ENCODE data around the gene CAMK2B. TPM values are rescaled to one million over a fixed set of nuclear protein-coding genes. Genes with fewer than 3 reads are reported as not detected.

Gene CAMK2B
- polyA plus RNA-seq, 1 donor (not counting 4 experiments of a cell fraction or from before 2014, with no cell fraction given), result 0.25 TPM

- H3K36me3 ChIP-seq (ENCODE audit: control insufficient read depth in 2 of 2, extremely low read depth in 1 of 2, insufficient read depth in 2 of 2, low read length in 2 of 2), result no peaks in the 10 kb centered on the region
- H3K9ac ChIP-seq (ENCODE audit: control insufficient read depth, extremely low read depth, insufficient read depth, low read length), result no peak overlapping the region
- no peaks in the 10 kb centered on the region for H4K20me1 ChIP-seq (ENCODE audit: control insufficient read depth, extremely low read depth, insufficient read depth, low read length)
- H3K4me3 ChIP-seq (ENCODE audit: control insufficient read depth in 2 of 3, extremely low read depth in 1 of 3, insufficient read depth in 2 of 3, low read depth in 1 of 3, low read length in 3 of 3), result no peak overlapping the region
- FAIRE-seq, result no peak
- no peak overlapping the region for H2AFZ ChIP-seq (ENCODE audit: control insufficient read depth, low read length)
- no peaks in the 10 kb centered on the region for H3K79me2 ChIP-seq (ENCODE audit: control insufficient read depth, insufficient read depth, low read length)
- no peak overlapping the region for H3K4me2 ChIP-seq (ENCODE audit: control insufficient read depth, extremely low read depth, insufficient read depth, low read depth, low read length)
- no peaks in the 10 kb centered on the region for H3K9me3 ChIP-seq (ENCODE audit: control insufficient read depth, low read depth, low read length)
- H3K9me1 ChIP-seq (ENCODE audit: control insufficient read depth, extremely low read depth, insufficient read depth, low read length), result no peaks in the 10 kb centered on the region
- no peak for DNase-seq (ENCODE audit: low read depth, low spot score)
- H3K27me3 ChIP-seq (ENCODE audit: control insufficient read depth, extremely low read depth, insufficient read depth, low read length), result peaks cover 3% of the 10 kb centered on the region
- dilution Hi-C loops (cut with MboI; ENCODE audit: extremely low pct_ligation_motif_present, low sequenced_read_pairs), result no loop called here
- H3K4me1 ChIP-seq (ENCODE audit: control insufficient read depth, extremely low read depth, insufficient read depth, low read length), result no peaks in the 10 kb centered on the region
- no peak for TF ChIP-seq EZH2 (IDR thresholded peaks at IDR 0.05; ENCODE audit: low read length)
- TF ChIP-seq CTCF (optimal IDR thresholded peaks at IDR 0.05 in 1 of 3, IDR thresholded peaks at IDR 0.05 in 1 of 3, conservative IDR thresholded peaks at IDR 0.05 in 1 of 3; ENCODE audit: extremely low read depth in 1 of 3, insufficient read depth in 2 of 3, low read length in 3 of 3), result no peak
- H3K27ac ChIP-seq (ENCODE audit: control insufficient read depth, insufficient read depth, low read length), result no peak overlapping the region
Observed at GRCh38 chr7:44280636-44280992, 44.8 kb downstream of the CAMK2B start.

DNA sequence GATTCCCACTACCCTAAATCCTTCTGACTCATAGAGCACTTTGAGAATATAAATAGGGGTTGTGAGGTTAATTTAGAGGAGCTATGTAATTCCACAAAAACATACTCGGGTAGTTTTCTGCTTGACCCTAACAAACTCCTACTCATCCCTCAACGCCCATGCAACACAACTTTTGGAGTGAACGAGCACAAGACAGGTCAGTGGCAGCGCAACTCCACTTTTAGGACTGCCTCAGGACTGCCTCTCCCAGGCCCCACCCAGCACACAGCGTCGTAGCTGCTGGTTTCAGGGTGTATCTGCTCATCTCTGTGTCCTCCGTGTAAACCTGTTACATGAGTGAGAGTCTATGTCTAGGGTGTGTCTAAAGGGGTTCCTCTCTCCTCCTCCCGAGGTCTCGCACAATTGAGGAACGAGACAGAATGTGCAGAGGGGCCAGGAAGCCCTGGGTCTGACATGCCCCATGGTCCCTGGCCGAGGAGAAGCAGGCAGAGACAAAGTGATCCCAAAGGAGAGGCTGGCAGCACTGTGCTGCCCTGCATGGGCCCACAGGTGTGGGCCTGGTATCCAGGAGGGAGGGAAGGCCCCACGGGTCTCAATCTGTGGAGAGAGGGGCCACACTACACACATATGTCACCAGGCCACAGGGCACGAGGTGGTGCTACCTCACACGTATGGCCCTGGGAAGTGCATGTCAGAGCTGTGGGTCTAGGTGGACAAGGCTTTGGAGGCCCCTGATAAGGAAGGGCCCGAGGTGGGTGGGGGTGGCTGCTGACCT is 45.5 kb downstream of the CAMK2B start:
- Histone ChIP-seq H3K79me2 (ENCODE audit: control insufficient read depth, insufficient read depth, low read length) (no peaks in the 10 kb centered on the region), H4K20me1 (ENCODE audit: control insufficient read depth, extremely low read depth, insufficient read depth, low read length) (no peaks in the 10 kb centered on the region), H3K9me3 (ENCODE audit: control insufficient read depth, low read depth, low read length) (no peaks in the 10 kb centered on the region), H3K36me3 (ENCODE audit: control insufficient read depth in 2 of 2, extremely low read depth in 1 of 2, insufficient read depth in 2 of 2, low read length in 2 of 2) (no peaks in the 10 kb centered on the region), H3K27ac (ENCODE audit: control insufficient read depth, insufficient read depth, low read length) (no peak overlapping the region), H3K27me3 (ENCODE audit: control insufficient read depth, extremely low read depth, insufficient read depth, low read length) (peaks cover 7% of the 10 kb centered on the region), H3K4me1 (ENCODE audit: control insufficient read depth, extremely low read depth, insufficient read depth, low read length) (no peaks in the 10 kb centered on the region), H3K9me1 (ENCODE audit: control insufficient read depth, extremely low read depth, insufficient read depth, low read length) (no peaks in the 10 kb centered on the region), H2AFZ (ENCODE audit: control insufficient read depth, low read length) (no peak overlapping the region), H3K9ac (ENCODE audit: control insufficient read depth, extremely low read depth, insufficient read depth, low read length) (no peak overlapping the region), H3K4me3 (ENCODE audit: control insufficient read depth in 2 of 3, extremely low read depth in 1 of 3, insufficient read depth in 2 of 3, low read depth in 1 of 3, low read length in 3 of 3) (no peak overlapping the region), H3K4me2 (ENCODE audit: control insufficient read depth, extremely low read depth, insufficient read depth, low read depth, low read length) (no peak overlapping the region)
- no peak for FAIRE-seq
- DNase-seq (ENCODE audit: low read depth, low spot score), result no peak
- dilution Hi-C loops (cut with MboI; ENCODE audit: extremely low pct_ligation_motif_present, low sequenced_read_pairs), result no loop called here
- no peak for TF ChIP-seq EZH2 (IDR thresholded peaks at IDR 0.05; ENCODE audit: low read length)
- no peak for TF ChIP-seq CTCF (optimal IDR thresholded peaks at IDR 0.05 in 1 of 3, IDR thresholded peaks at IDR 0.05 in 1 of 3, conservative IDR thresholded peaks at IDR 0.05 in 1 of 3; ENCODE audit: extremely low read depth in 1 of 3, insufficient read depth in 2 of 3, low read length in 3 of 3)
